ENCODE results near the gene OSBPL3. TPM values are rescaled to one million over a fixed set of nuclear protein-coding genes. Genes with fewer than 3 reads are reported as not detected.

The OSBPL3 gene
- total and polyA plus RNA-seq, 10 donors: 10.3 to 33.9 (median 26.8) TPM

DNA sequence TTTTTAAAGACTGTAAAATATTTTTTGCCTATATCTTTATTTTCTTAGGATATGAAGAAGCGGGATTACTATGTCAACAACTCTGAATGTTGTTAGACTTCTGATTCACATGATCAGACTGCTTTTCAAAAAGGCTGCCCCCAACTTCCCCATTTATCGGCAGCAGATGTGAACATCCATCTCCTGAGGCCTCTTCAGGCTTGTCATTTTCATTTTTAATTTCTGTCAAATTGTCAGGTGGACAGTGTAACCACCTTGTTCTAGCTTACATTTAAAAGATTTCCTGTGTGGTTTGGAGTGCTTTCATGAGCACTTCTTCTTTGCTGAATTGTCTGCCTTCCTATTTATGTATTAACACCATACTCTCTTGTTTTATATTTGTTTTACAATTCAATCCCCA is 143.9 kb downstream of the OSBPL3 start:
- Histone ChIP-seq H3K27ac (peak overlapping the region in 7 of 8 donors; percentile 72 to 87 (median 83)), H3K4me3 (no peak overlapping the region), H3K4me1 (peaks cover 11 to 74% (median 59%) of the 10 kb centered on the region in 6 donors), H3K9me3 (no peaks in the 10 kb centered on the region), H3K36me3 (peaks cover 0 to 16% (median 0%) of the 10 kb centered on the region in 6 donors), H3K27me3 (replicated peaks in 1 of 7) (no peaks in the 10 kb centered on the region)
- no peak for DNase-seq
- WGBS, 5 donors: 31 to 61% (median 35%) methylated on average over 2 of the region's 2 CpGs
- intact Hi-C loops (cut with DNase I; ENCODE audit: low total_unique reads): no loop called here
- TF ChIP-seq POLR2A (IDR thresholded peaks at IDR 0.05) (no peak), CTCF (IDR thresholded peaks at IDR 0.05 in 8 of 11, conservative IDR thresholded peaks at IDR 0.05 in 3 of 11) (no peak), POLR2AphosphoS5 (IDR thresholded peaks at IDR 0.05) (no peak)

GRCh38 chr7:24835643-24836042 is 144.3 kb downstream of the OSBPL3 start:
- no peaks in the 10 kb centered on the region for H3K27me3 ChIP-seq (replicated peaks in 1 of 7)
- H3K9me3 ChIP-seq: no peaks in the 10 kb centered on the region
- H3K27ac ChIP-seq: peak overlapping the region in 7 of 8 donors; percentile 54 to 87 (median 83)

GRCh38 chr7:24834128-24834798 is 145.7 kb downstream of the OSBPL3 start:
- peak overlapping the region; percentile 54 to 87 (median 78) for H3K27ac ChIP-seq
- peaks cover 0 to 23% (median 0%) of the 10 kb centered on the region in 6 donors for H3K36me3 ChIP-seq
- no peaks in the 10 kb centered on the region for H3K9me3 ChIP-seq
- peaks cover 11 to 88% (median 60%) of the 10 kb centered on the region in 6 donors for H3K4me1 ChIP-seq
- 64 to 69% (median 66%) methylated on average over 24 to 25 of the region's 25 CpGs for WGBS, 5 donors
- peak; percentile 24 to 51 (median 31) for TF ChIP-seq POLR2AphosphoS5 (IDR thresholded peaks at IDR 0.05)
- no peak for TF ChIP-seq POLR2A (IDR thresholded peaks at IDR 0.05)
- intact Hi-C loops (cut with DNase I; ENCODE audit: low total_unique reads): no loop called here
- peak overlapping the region in 1 of 8 donors; percentile 30 for H3K4me3 ChIP-seq
- H3K27me3 ChIP-seq (replicated peaks in 1 of 7): no peaks in the 10 kb centered on the region
- DNase-seq: peak; percentile 83

More at GRCh38 chr7:24835643-24836042, 144.3 kb downstream of the OSBPL3 start:
- Histone ChIP-seq H3K4me1 (peaks cover 11 to 78% (median 59%) of the 10 kb centered on the region in 6 donors), H3K4me3 (no peak overlapping the region), H3K36me3 (peaks cover 0 to 17% (median 0%) of the 10 kb centered on the region in 6 donors)
- TF ChIP-seq POLR2AphosphoS5 (IDR thresholded peaks at IDR 0.05) (no peak), POLR2A (IDR thresholded peaks at IDR 0.05) (no peak), CTCF (IDR thresholded peaks at IDR 0.05 in 8 of 11, conservative IDR thresholded peaks at IDR 0.05 in 3 of 11) (no peak)
- no peak for DNase-seq
- intact Hi-C loops (cut with DNase I; ENCODE audit: low total_unique reads): no loop called here
- WGBS, 5 donors: 47 to 60% (median 49%) methylated on average over 3 of the region's 3 CpGs

DNA sequence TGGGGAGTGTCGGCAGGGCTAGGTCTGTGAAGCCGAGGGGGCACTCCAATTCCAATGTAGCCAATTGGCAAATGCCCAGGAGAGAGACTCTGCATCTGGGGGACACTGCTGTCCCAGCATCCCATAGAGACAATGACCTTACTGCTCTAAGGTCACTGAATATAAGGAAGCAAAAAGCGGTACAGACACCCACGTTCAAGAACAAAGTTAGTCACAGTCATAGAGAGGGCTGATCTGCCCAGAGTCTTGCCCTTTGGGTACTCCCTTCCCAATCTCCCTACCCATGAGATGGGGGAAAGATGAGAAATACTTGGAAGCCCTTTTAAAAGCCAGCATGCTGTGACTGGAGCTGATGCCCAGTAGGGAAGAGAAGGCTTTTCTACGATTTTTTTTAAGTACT is 146.4 kb downstream of the OSBPL3 start:
- 56 to 67% (median 61%) methylated on average over 5 of the region's 5 CpGs for WGBS, 5 donors
- TF ChIP-seq CTCF (IDR thresholded peaks at IDR 0.05 in 8 of 11, conservative IDR thresholded peaks at IDR 0.05 in 3 of 11) (no peak), POLR2AphosphoS5 (IDR thresholded peaks at IDR 0.05) (no peak), POLR2A (IDR thresholded peaks at IDR 0.05) (no peak)
- H3K9me3 ChIP-seq: no peaks in the 10 kb centered on the region
- intact Hi-C loops (cut with DNase I; ENCODE audit: low total_unique reads): no loop called here
- H3K36me3 ChIP-seq: peaks cover 0 to 16% (median 0%) of the 10 kb centered on the region in 6 donors
- H3K27ac ChIP-seq: peak overlapping the region; percentile 54 to 87 (median 78)
- H3K4me1 ChIP-seq: peaks cover 11 to 95% (median 62%) of the 10 kb centered on the region in 6 donors
- no peaks in the 10 kb centered on the region for H3K27me3 ChIP-seq (replicated peaks in 1 of 7)
- no peak for DNase-seq
- H3K4me3 ChIP-seq: peak overlapping the region in 1 of 8 donors; percentile 30
